AG09309 (cell line): Measurements from ENCODE around the gene NRP2.

Experiments used
- DNase-seq: peaks from one replicate; pipeline ENCODE4 v3.0.0-alpha.2; 2010; ENCODE audit warnings: low read depth
- H3K4me3 ChIP-seq: 2 replicates; pipeline ENCODE4 v1.5.1; 2011; ENCODE audit warnings: mild to moderate bottlenecking, low read depth, low read length, moderate library complexity; ENCODE audit not compliant: control insufficient read depth
- CTCF ChIP-seq: IDR thresholded peaks from 2 replicates; pipeline ENCODE4 v1.5.1; 2011; ENCODE audit warnings: mild to moderate bottlenecking, low read depth, low read length, inconsistent platforms; ENCODE audit not compliant: insufficient read depth, control insufficient read depth; ENCODE audit errors: missing control alignments

NRP2 gene

GRCh38 chr2:205786976-205787375 is 104.7 kb downstream of the NRP2 start:
- TF ChIP-seq CTCF: no peak
- no peak for DNase-seq
- no peak overlapping the region for H3K4me3 ChIP-seq

- H3K4me3 ChIP-seq: no peak overlapping the region
- TF ChIP-seq CTCF: no peak
- no peak for DNase-seq
Observed at GRCh38 chr2:205787761-205788160, 105.5 kb downstream of the NRP2 start.

GRCh38 chr2:205789906-205790305 is 107.6 kb downstream of the NRP2 start:
- no peak overlapping the region for H3K4me3 ChIP-seq
- TF ChIP-seq CTCF: no peak
- DNase-seq: no peak

GRCh38 chr2:205792908-205793307 is 110.6 kb downstream of the NRP2 start:
- TF ChIP-seq CTCF: no peak
- no peak overlapping the region for H3K4me3 ChIP-seq
- peak; percentile 64 for DNase-seq

GRCh38 chr2:205796805-205797313 is 114.6 kb downstream of the NRP2 start:
- no peak for TF ChIP-seq CTCF
- DNase-seq: no peak
- no peak overlapping the region for H3K4me3 ChIP-seq

- H3K4me3 ChIP-seq: no peak overlapping the region
- no peak for TF ChIP-seq CTCF
- DNase-seq: no peak
Observed at GRCh38 chr2:205797866-205798265, 115.6 kb downstream of the NRP2 start.

GRCh38 chr2:205800224-205800623 is 117.9 kb downstream of the NRP2 start:
- TF ChIP-seq CTCF: no peak
- H3K4me3 ChIP-seq: no peak overlapping the region
- DNase-seq: no peak
